Right lobe of liver (tissue), 6 donors: ENCODE data around the gene GPR22. TPM values are rescaled to one million over a fixed set of nuclear protein-coding genes. Genes with fewer than 3 reads are reported as not detected.

ENCODE experiments used
- ATAC-seq, 4 donors: fragments of 200-7000 bp; cut with Tn5 transposase; one replicate each; pipeline ENCODE4 v1.9.1; 2020; ENCODE audit warnings: mild to moderate bottlenecking in 4 of 4, moderate library complexity in 4 of 4
- DNase-seq, 3 donors: peaks; one replicate each; pipeline ENCODE4 v3.0.0-alpha.2; 2020
- H3K27ac ChIP-seq, 3 donors: fragments of 200-600 bp; one replicate each; pipeline ENCODE4 v1.8.0; 2022
- H3K27me3 ChIP-seq, 2 donors: fragments of 200-600 bp; one replicate each; pipeline ENCODE4 v1.8.0; 2022
- H3K36me3 ChIP-seq, 4 donors: fragments of 200-600 bp; sonication (generic) in 1 of 4; one replicate each; pipeline versions ENCODE4 v1.5.1 to v1.8.0; 2017 to 2022; ENCODE audit warnings: control low read depth in 1 of 4
- H3K4me1 ChIP-seq, 4 donors: fragments of 200-600 bp; sonication (generic) in 1 of 4; one replicate each; pipeline versions ENCODE4 v1.5.1 to v1.8.0; 2017 to 2022; ENCODE audit warnings: control low read depth in 1 of 4
- H3K4me3 ChIP-seq, 3 donors: fragments of 200-600 bp; one replicate each; pipeline ENCODE4 v1.8.0; 2022
- H3K9me3 ChIP-seq, 4 donors: fragments of 200-600 bp; sonication (generic) in 1 of 4; one replicate each; pipeline versions ENCODE4 v1.5.1 to v1.8.0; 2017 to 2022; ENCODE audit warnings: control low read depth in 1 of 4
- POLR2A ChIP-seq: fragments of 450-650 bp; IDR thresholded peaks from one replicate; pipeline ENCODE4 v1.6.1; 2017; ENCODE audit warnings: antibody characterized with exemption, mild to moderate bottlenecking
- WGBS: methylation state at CpG from one replicate; pipeline ENCODE4 v1.1.6; 2018; ENCODE audit warnings: low coverage, low lambda C conversion rate; ENCODE audit not compliant: insufficient coverage; ENCODE audit errors: missing lambda C conversion rate; 5-methylcytosine and 5-hydroxymethylcytosine counted together
- intact Hi-C, 2 donors: fragments of 100-400 bp; cut with DNase I; formaldehyde crosslinking; loops; one replicate each; pipeline versions ENCODE4 v1.11.2 to v1.14.1; 2022
- total RNA-seq, 6 experiments: library from RNA; depleted of rRNA in 2 of 6; stranded (reverse); fragments of >200 nt in 2 of 6; fragmentation: NEBNext Ultra II Directional in 3 of 6; extraction: Animal tissue kit (Norgen Biotek cat#: 25700) in 3 of 6; gene quantifications; one replicate each; pipeline versions ENCODE4 v1.1.0 to v1.2.4, GENCODE V29; 2016 to 2023
- TF ChIP-seq, protein P1 (sequence below), 4 donors: fragments of 200-600 bp in 3 of 4; fragments of 450-650 bp in 1 of 4; IDR thresholded peaks; one replicate each; pipeline versions ENCODE4 v1.5.1 to v1.8.0; 2016 to 2022; ENCODE audit warnings: antibody characterized with exemption in 4 of 4, mild to moderate bottlenecking in 2 of 4
- donor health status: DM: no; HTN: yes; CAD: no.
- donor health status: DM: no; HTN: no; CAD: no.
- donor health status: DM: no; HTN: no; CAD: no.
- donor health status: DM: no; HTN: yes; CAD: no.
- donor health status: DM: no; HTN: yes; CAD: no.

Gene GPR22
- total RNA-seq, 6 experiments from 2014 or later: not detected

DNA sequence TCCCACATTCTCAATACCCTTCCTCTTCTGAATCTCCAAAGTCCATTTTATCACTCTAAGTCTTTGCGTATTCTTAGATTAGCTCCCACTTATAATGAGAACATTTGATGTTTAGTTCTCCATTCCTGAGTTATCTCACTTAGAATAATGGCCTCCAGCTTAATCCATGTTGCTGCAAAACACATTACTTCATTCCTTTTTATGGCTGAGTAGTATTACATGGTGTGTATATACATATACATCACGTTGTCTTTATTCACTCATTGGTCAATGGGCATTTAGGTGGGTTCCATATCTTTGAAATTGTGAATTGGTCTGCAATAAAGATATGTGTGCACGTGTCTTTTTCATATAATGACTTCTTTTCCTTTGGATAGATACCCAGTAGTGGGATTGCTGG, 32.3 kb downstream of the GPR22 start:
- DNase-seq (no peak), ATAC-seq (no peak)
- Histone ChIP-seq H3K4me3 (no peak overlapping the region), H3K4me1 (peaks cover 0 to 8% (median 0%) of the 10 kb centered on the region in 4 donors), H3K27ac (no peak overlapping the region), H3K27me3 (no peaks in the 10 kb centered on the region), H3K9me3 (no peaks in the 10 kb centered on the region), H3K36me3 (no peaks in the 10 kb centered on the region)
- TF ChIP-seq, protein P1, sequence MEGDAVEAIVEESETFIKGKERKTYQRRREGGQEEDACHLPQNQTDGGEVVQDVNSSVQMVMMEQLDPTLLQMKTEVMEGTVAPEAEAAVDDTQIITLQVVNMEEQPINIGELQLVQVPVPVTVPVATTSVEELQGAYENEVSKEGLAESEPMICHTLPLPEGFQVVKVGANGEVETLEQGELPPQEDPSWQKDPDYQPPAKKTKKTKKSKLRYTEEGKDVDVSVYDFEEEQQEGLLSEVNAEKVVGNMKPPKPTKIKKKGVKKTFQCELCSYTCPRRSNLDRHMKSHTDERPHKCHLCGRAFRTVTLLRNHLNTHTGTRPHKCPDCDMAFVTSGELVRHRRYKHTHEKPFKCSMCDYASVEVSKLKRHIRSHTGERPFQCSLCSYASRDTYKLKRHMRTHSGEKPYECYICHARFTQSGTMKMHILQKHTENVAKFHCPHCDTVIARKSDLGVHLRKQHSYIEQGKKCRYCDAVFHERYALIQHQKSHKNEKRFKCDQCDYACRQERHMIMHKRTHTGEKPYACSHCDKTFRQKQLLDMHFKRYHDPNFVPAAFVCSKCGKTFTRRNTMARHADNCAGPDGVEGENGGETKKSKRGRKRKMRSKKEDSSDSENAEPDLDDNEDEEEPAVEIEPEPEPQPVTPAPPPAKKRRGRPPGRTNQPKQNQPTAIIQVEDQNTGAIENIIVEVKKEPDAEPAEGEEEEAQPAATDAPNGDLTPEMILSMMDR (IDR thresholded peaks at IDR 0.05): no peak
- TF ChIP-seq POLR2A: no peak
- WGBS: 95% methylated on average over 3 of the region's 3 CpGs
- intact Hi-C loops: no loop called here

DNA sequence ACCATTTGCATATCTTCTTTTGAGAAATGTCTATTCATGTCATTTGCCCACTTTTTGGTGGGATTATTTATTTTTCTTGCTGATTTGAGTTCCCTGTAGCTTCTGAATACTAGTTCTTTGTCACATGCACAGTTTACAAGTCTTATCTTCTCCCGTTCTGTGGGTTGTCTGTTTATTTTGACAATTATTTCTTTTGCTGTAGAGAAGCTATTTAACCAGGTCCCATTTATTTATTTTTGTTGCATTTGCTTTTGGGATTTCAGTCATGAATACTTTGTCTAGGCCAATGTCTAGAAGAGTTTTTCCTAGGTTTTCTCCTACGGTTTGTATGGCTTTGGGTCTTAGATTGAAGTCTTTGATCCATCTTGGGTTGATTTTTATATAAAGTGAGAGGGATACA, 32.9 kb downstream of the GPR22 start:
- Histone ChIP-seq H3K4me3 (no peak overlapping the region), H3K27ac (no peak overlapping the region), H3K27me3 (no peaks in the 10 kb centered on the region), H3K4me1 (peaks cover 0 to 8% (median 0%) of the 10 kb centered on the region in 4 donors), H3K36me3 (no peaks in the 10 kb centered on the region), H3K9me3 (no peaks in the 10 kb centered on the region)
- WGBS: 81% methylated on average over 2 of the region's 2 CpGs
- intact Hi-C loops: no loop called here
- TF ChIP-seq, protein P1 (IDR thresholded peaks at IDR 0.05): no peak
- TF ChIP-seq POLR2A: no peak
- ATAC-seq: no peak
- DNase-seq: no peak

DNA sequence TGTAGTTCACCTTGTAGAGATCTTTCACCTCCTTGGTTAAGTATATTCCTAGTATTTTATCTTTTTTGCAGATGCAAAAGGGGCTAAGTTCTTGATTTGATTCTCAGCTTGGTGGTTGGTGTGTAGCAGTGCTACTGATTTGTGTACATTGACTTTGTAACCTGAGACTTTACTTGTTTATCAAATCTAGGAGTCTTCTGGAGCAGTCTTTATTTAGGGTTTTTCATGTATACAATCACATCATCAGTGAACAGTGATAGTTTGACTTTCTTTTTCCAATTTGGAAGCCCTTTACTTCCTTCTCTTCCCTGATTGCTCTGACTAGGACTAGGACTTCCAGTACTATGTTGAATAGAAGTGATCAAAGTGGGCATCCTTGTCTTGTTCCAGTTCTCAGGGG, 33.8 kb downstream of the GPR22 start:
- Histone ChIP-seq H3K4me1 (peaks cover 0 to 8% (median 0%) of the 10 kb centered on the region in 4 donors), H3K27ac (no peak overlapping the region), H3K36me3 (no peaks in the 10 kb centered on the region), H3K9me3 (no peaks in the 10 kb centered on the region), H3K4me3 (no peak overlapping the region), H3K27me3 (no peaks in the 10 kb centered on the region)
- TF ChIP-seq POLR2A: no peak
- TF ChIP-seq, protein P1 (IDR thresholded peaks at IDR 0.05): no peak
- DNase-seq (no peak), ATAC-seq (no peak)
- intact Hi-C loops: no loop called here

DNA sequence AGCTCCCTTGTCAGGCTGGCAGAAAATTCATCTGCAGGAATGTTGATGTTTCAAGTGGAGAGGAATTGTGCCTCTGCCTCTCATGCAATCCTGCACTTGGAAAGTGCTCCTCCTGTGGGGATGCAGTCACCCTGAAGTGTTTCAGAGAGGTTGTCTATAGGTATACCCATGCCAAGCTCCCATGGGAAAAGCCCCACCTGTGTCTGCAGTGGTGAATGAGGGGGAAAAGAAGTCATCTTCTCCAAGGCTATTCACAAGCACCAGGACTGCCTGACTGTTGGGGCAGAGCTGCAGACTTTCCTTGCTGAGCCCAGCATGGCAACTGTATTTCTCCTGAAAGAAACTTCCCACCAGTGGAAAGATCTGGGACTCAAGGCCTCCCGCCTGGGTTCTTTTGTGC, 35.5 kb downstream of the GPR22 start:
- TF ChIP-seq, protein P1 (IDR thresholded peaks at IDR 0.05): no peak
- DNase-seq: no peak
- H3K4me3 ChIP-seq: no peak overlapping the region
- intact Hi-C loops: no loop called here
- H3K36me3 ChIP-seq: no peaks in the 10 kb centered on the region
- no peak for ATAC-seq
- H3K27ac ChIP-seq: no peak overlapping the region
- no peaks in the 10 kb centered on the region for H3K27me3 ChIP-seq
- peaks cover 0 to 8% (median 0%) of the 10 kb centered on the region in 4 donors for H3K4me1 ChIP-seq
- no peaks in the 10 kb centered on the region for H3K9me3 ChIP-seq
- 100% methylated on average over 1 of the region's 1 CpG for WGBS
